MCF 10A (cell line): ENCODE measurements around the gene GABRR2. TPM values are rescaled to one million over a fixed set of nuclear protein-coding genes. Genes with fewer than 3 reads are reported as not detected.

ENCODE experiments used
- BruUV-seq: library from RNA; stranded (reverse); fragments of 400-500 nt; replicated peaks from 2 replicates; lab custom pipeline; 2021; lab: Mats Ljungman, UMichigan
- CTCF ChIA-PET: fragments of 300-600 bp; sonication (Branson Sonifier 250); formaldehyde crosslinking; extraction: SDS; loops from one replicate; lab custom pipeline; 2021; ENCODE audit warnings: antibody characterized with exemption, inconsistent platforms; lab: Yijun Ruan, JAX
- POLR2A ChIA-PET: fragments of 300-600, 350-650 bp; sonication (Branson Sonifier 250); formaldehyde crosslinking; extraction: SDS; loops from one replicate; lab custom pipeline; 2020; ENCODE audit warnings: antibody characterized with exemption, inconsistent platforms; lab: Yijun Ruan, JAX
- DNase-seq: peaks from one replicate; pipeline ENCODE4 v3.0.0-alpha.2; 2018; ENCODE audit not compliant: unreplicated experiment
- H3K27ac Mint-ChIP-seq: one replicate; pipeline ENCODE4 v1.8.0; 2022; ENCODE audit warnings: mild to moderate bottlenecking, low read depth, mixed read lengths; ENCODE audit not compliant: unreplicated experiment
- H3K27me3 Mint-ChIP-seq: one replicate; pipeline ENCODE4 v1.8.0; 2022; ENCODE audit warnings: mixed read lengths; ENCODE audit not compliant: insufficient read depth, unreplicated experiment
- H3K36me3 Mint-ChIP-seq: one replicate; pipeline ENCODE4 v1.8.0; 2022; ENCODE audit warnings: mild to moderate bottlenecking, moderate library complexity, mixed read lengths; ENCODE audit not compliant: insufficient read depth, unreplicated experiment
- H3K4me1 Mint-ChIP-seq: one replicate; pipeline ENCODE4 v1.8.0; 2022; ENCODE audit warnings: mixed read lengths; ENCODE audit not compliant: insufficient read depth, unreplicated experiment
- H3K4me3 Mint-ChIP-seq: one replicate; pipeline ENCODE4 v1.8.0; 2022; ENCODE audit warnings: mild to moderate bottlenecking, moderate library complexity, mixed read lengths; ENCODE audit not compliant: unreplicated experiment
- H3K9me3 Mint-ChIP-seq: one replicate; pipeline ENCODE4 v1.8.0; 2022; ENCODE audit warnings: mixed read lengths; ENCODE audit not compliant: unreplicated experiment
- intact Hi-C: fragments of 100-400 bp; cut with micrococcal nuclease; formaldehyde crosslinking; loops from 2 replicates; pipeline ENCODE4 v1.14.1; 2022
- total RNA-seq: library from RNA; stranded (reverse); gene quantifications from 2 replicates; pipeline ENCODE4 v1.2.3, GENCODE V29; 2022
- TF ChIP-seq, protein P1 (sequence below): fragments of 200-600 bp; IDR thresholded peaks from one replicate; pipeline ENCODE4 v1.8.0; 2022; ENCODE audit warnings: antibody characterized with exemption, mild to moderate bottlenecking; ENCODE audit not compliant: unreplicated experiment

Gene GABRR2
- total RNA-seq, 1 experiment from 2014 or later = not detected

DNA sequence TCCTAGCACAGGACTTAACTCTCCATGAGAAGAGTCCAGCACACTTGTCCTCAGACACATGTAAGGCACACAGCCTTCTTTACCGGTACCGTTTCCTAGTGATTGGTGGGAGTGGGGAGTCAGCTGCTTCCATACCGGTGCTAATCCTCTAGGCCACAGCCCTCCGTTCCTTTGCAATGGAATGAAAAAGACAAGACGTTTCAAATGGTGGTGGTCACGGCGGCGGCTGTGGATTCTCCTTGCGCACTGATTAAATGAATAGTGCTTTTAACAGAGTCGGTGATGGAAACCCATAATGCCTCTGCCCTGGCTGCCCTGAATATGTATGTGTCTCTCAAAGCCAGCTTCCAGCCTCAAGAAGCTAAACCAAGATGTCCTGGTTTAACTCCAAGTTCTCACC, 63.1 kb downstream of the GABRR2 start:
- BruUV-seq = no TSS peak
- DNase-seq = no peak
- H3K27me3 Mint-ChIP-seq = peaks cover 44% of the 10 kb centered on the region
- H3K4me1 Mint-ChIP-seq = peaks cover 5% of the 10 kb centered on the region
- TF ChIP-seq, protein P1, sequence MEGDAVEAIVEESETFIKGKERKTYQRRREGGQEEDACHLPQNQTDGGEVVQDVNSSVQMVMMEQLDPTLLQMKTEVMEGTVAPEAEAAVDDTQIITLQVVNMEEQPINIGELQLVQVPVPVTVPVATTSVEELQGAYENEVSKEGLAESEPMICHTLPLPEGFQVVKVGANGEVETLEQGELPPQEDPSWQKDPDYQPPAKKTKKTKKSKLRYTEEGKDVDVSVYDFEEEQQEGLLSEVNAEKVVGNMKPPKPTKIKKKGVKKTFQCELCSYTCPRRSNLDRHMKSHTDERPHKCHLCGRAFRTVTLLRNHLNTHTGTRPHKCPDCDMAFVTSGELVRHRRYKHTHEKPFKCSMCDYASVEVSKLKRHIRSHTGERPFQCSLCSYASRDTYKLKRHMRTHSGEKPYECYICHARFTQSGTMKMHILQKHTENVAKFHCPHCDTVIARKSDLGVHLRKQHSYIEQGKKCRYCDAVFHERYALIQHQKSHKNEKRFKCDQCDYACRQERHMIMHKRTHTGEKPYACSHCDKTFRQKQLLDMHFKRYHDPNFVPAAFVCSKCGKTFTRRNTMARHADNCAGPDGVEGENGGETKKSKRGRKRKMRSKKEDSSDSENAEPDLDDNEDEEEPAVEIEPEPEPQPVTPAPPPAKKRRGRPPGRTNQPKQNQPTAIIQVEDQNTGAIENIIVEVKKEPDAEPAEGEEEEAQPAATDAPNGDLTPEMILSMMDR = no peak
- H3K9me3 Mint-ChIP-seq = no peaks in the 10 kb centered on the region
- no peak overlapping the region for H3K27ac Mint-ChIP-seq
- POLR2A ChIA-PET = no interaction called here
- CTCF ChIA-PET = interaction anchor here (0.8 to 1.8 kb wide), 2 partner anchors 13 to 269 kb away, joined by 3 to 5 read pairs; no protein-coding TSS in a partner anchor
- H3K4me3 Mint-ChIP-seq = no peak overlapping the region
- intact Hi-C loops = no loop called here
- no peaks in the 10 kb centered on the region for H3K36me3 Mint-ChIP-seq

DNA sequence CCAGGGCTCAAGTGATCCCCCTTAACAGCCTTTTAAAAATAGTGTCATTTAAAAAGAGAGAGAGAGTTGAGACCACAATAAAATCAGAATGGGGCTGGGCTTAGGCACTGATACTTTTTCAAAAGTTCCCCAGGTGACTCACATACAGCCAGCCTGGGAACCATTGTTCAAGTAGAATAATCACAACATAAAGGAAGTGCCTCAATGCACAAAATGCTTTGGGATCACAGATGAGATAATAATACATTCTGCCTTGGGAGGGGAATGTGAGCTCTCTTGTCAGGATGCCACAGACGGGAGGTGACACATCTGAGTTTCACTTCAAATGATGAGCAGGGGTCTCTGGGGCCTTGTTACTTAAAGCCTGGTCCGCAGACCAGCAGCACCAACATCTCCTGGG, 63.9 kb downstream of the GABRR2 start:
- Mint-ChIP-seq H3K4me1 (peaks cover 5% of the 10 kb centered on the region), H3K27ac (no peak overlapping the region), H3K27me3 (peaks cover 52% of the 10 kb centered on the region), H3K4me3 (no peak overlapping the region), H3K36me3 (no peaks in the 10 kb centered on the region), H3K9me3 (no peaks in the 10 kb centered on the region)
- POLR2A ChIA-PET = interaction anchor here (1.3 kb wide), 1 partner anchor 153 kb away, joined by 4 read pairs; no protein-coding TSS in a partner anchor
- intact Hi-C loops = no loop called here
- CTCF ChIA-PET = interaction anchor here (1.0 to 1.9 kb wide), 2 partner anchors 9 to 268 kb away, joined by 3 to 5 read pairs; no protein-coding TSS in a partner anchor
- TF ChIP-seq, protein P1 = no peak
- BruUV-seq = no TSS peak
- DNase-seq = no peak

DNA sequence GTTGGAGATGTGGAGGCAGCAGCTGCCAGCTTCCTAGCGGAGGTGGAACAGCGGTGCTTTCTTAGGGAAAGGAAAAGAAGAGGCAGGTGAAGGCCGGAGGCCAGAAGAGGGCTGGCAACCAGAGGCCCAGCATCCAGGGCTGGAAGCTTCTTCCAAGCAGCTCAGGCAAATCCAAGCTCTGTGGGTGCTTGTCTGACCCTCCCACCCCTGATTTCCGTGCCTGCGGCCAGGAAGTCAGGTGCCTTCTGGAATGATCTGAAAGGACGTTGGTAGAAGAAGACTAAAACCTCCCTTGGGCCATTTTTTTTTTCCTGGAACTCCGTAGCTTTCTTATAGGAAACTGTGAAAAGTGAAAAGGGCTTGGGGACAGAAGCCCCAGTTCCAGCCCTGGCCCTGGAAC, 64.9 kb downstream of the GABRR2 start:
- POLR2A ChIA-PET = interaction anchor here (1.3 kb wide), 1 partner anchor 152 kb away, joined by 4 read pairs; no protein-coding TSS in a partner anchor
- Mint-ChIP-seq H3K4me1 (peaks cover 5% of the 10 kb centered on the region), H3K9me3 (no peaks in the 10 kb centered on the region), H3K27me3 (peaks cover 62% of the 10 kb centered on the region), H3K4me3 (no peak overlapping the region), H3K27ac (no peak overlapping the region), H3K36me3 (no peaks in the 10 kb centered on the region)
- TF ChIP-seq, protein P1 = no peak
- intact Hi-C loops = no loop called here
- CTCF ChIA-PET = interaction anchor here (0.8 to 1.9 kb wide), 2 partner anchors 8 to 268 kb away, joined by 4 to 5 read pairs; no protein-coding TSS in a partner anchor
- no peak for DNase-seq
- no TSS peak for BruUV-seq

DNA sequence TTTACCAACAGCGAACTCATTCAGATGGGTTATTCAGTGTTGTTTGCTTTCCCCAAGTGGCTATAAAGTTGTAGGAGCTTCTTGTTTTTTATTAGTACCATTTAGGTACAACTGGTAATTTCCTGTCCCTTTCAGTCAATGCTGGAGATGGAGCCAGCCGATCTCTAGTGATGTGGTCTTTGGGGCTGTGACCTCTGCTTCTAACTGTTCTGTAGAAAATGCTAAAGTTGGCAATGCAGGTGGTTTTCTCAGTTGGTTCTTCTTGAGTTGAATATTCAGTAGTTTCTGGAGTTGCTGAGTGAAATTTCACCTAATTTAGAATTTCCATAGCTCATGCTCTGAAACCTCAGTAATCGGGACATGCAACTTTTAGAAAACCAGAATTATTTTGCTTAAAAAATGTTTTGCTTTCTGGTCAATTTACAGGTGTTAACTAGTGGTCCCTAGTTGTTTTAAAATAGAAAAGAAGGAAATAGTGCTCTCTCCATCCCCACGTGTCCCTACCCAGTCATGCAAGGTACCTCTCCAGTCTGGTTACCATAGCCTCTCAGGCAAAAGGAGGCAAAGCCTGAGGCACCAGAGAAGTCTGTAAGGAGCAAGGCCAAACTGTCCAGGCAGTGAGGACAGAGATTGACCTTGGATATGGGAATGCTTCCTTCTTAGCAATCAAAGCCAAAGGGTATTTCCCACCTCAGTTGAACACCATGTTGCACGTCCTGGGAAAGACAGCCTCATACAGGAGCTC, 70.7 kb downstream of the GABRR2 start:
- Mint-ChIP-seq H3K36me3 (peaks cover 4% of the 10 kb centered on the region), H3K27ac (no peak overlapping the region), H3K9me3 (no peaks in the 10 kb centered on the region), H3K27me3 (peaks cover 31% of the 10 kb centered on the region), H3K4me3 (no peak overlapping the region), H3K4me1 (peaks cover 6% of the 10 kb centered on the region)
- no peak for DNase-seq
- CTCF ChIA-PET = interaction anchor here (0.5 to 5.1 kb wide), 10 partner anchors 9 to 262 kb away, joined by 3 to 74 read pairs (median 4); partner anchors contain the start of gene SRSF12
- intact Hi-C loops = no loop called here
- TF ChIP-seq, protein P1 = no peak
- POLR2A ChIA-PET = interaction anchor here (0.5 to 1.1 kb wide), 3 partner anchors 51 to 262 kb away, joined by 3 to 6 read pairs (median 4); no protein-coding TSS in a partner anchor
- BruUV-seq = no TSS peak
